Sigmoid colon (tissue), 7 donors: ENCODE data around the gene TENM4. TPM values are rescaled to one million over a fixed set of nuclear protein-coding genes. Genes with fewer than 3 reads are reported as not detected.

Source experiments
- DNase-seq: peaks from one replicate; pipeline ENCODE4 v3.0.0-alpha.2; 2019
- H3K27ac ChIP-seq, 4 donors: fragments of 200-600 bp; sonication (generic); one replicate each; pipeline ENCODE4 v1.5.1; 2016 to 2019; ENCODE audit warnings: mild to moderate bottlenecking in 1 of 4
- H3K27me3 ChIP-seq, 3 donors: fragments of 200-600 bp; sonication (generic); one replicate each; pipeline ENCODE4 v1.5.1; 2019; ENCODE audit warnings: mild to moderate bottlenecking in 1 of 3
- H3K36me3 ChIP-seq, 4 donors: fragments of 200-600 bp; sonication (generic); one replicate each; pipeline ENCODE4 v1.5.1; 2016 to 2019
- H3K4me1 ChIP-seq, 4 donors: fragments of 200-600 bp; sonication (generic); one replicate each; pipeline ENCODE4 v1.5.1; 2017 to 2019
- H3K4me3 ChIP-seq, 4 donors: fragments of 200-600 bp; sonication (generic); one replicate each; pipeline ENCODE4 v1.5.1; 2017 to 2019; ENCODE audit warnings: mild to moderate bottlenecking in 2 of 4, moderate library complexity in 1 of 4
- H3K9me3 ChIP-seq, 4 donors: fragments of 200-600 bp in 3 of 4; sonication (generic) in 3 of 4; one replicate each; pipeline versions ENCODE4 v1.5.1 to v1.6.1; 2013 to 2019
- CTCF ChIP-seq, 4 experiments: fragments of 450-650 bp in 3 of 4; fragments of 200-600 bp in 1 of 4; IDR thresholded peaks; one replicate each; pipeline ENCODE4 v1.5.1; 2016 to 2019; ENCODE audit warnings: antibody characterized with exemption in 4 of 4, mild to moderate bottlenecking in 3 of 4, moderate library complexity in 2 of 4
- EP300 ChIP-seq, 4 donors: sonication (generic); formaldehyde crosslinking; IDR thresholded peaks; one replicate each; pipeline ENCODE4 v1.6.1; 2017; ENCODE audit warnings: antibody characterized with exemption in 4 of 4
- POLR2A ChIP-seq, 2 donors: fragments of 450-650 bp; IDR thresholded peaks; one replicate each; pipeline ENCODE4 v1.6.1; 2016; ENCODE audit warnings: antibody characterized with exemption in 2 of 2, mild to moderate bottlenecking in 2 of 2, moderate library complexity in 2 of 2
- POLR2AphosphoS5 ChIP-seq, 4 donors: sonication (generic); formaldehyde crosslinking; IDR thresholded peaks; one replicate each; pipeline ENCODE4 v1.6.1; 2017; ENCODE audit warnings: antibody characterized with exemption in 4 of 4
- WGBS, 2 donors: extraction: QIAGEN DNeasy Blood & Tissue Kit; methylation state at CpG; one replicate each; pipeline ENCODE4 v1.1.7; 2013; 5-methylcytosine and 5-hydroxymethylcytosine counted together
- intact Hi-C: fragments of 100-400 bp; cut with DNase I; formaldehyde crosslinking; loops from one replicate; pipeline ENCODE4 v1.15.1; 2023
- polyA plus RNA-seq, 3 donors: library from polyadenylated mRNA; stranded (reverse); fragments of 200-250 nt; gene quantifications; one replicate each; pipeline ENCODE4 v1.2.3, GENCODE V29; 2013
- total RNA-seq, 4 donors: library from RNA; depleted of rRNA; stranded (reverse); fragments of >200 nt; gene quantifications; one replicate each; pipeline ENCODE4 v1.1.0, GENCODE V29; 2016
- donor health status: healthy with polysubstance abuse.
- donor health status: Bipolar disorder and iron deficiency.
- donor health status: healthy.

The TENM4 gene
- total and polyA plus RNA-seq, 7 donors: 0.23 to 14.6 (median 1.9) TPM; not detected in 1

- peaks cover 0 to 46% (median 37%) of the 10 kb centered on the region in 4 donors for H3K4me1 ChIP-seq
- no peaks in the 10 kb centered on the region for H3K27me3 ChIP-seq
- H3K9me3 ChIP-seq: no peaks in the 10 kb centered on the region
- no peak overlapping the region for H3K4me3 ChIP-seq
- H3K27ac ChIP-seq: no peak overlapping the region
- intact Hi-C loops: loop anchor here (5.0 kb wide), 1 partner anchor 136 kb away; no protein-coding TSS in a partner anchor
- no peak for DNase-seq
- no peaks in the 10 kb centered on the region for H3K36me3 ChIP-seq
- no peak for TF ChIP-seq POLR2A (IDR thresholded peaks at IDR 0.05)
- TF ChIP-seq POLR2AphosphoS5 (IDR thresholded peaks at IDR 0.05): no peak
- no peak for TF ChIP-seq EP300 (IDR thresholded peaks at IDR 0.05)
- 79 to 86% methylated on average over 5 of the region's 5 CpGs for WGBS, 2 donors
These were observed 507.5 kb downstream of the TENM4 start for GRCh38 chr11:78933350-78933749.

GRCh38 chr11:78932757-78933156 is 508.1 kb downstream of the TENM4 start:
- no peaks in the 10 kb centered on the region for H3K9me3 ChIP-seq
- no peaks in the 10 kb centered on the region for H3K27me3 ChIP-seq
- no peak for TF ChIP-seq CTCF (IDR thresholded peaks at IDR 0.05)
- no peak for TF ChIP-seq EP300 (IDR thresholded peaks at IDR 0.05)
- no peak for TF ChIP-seq POLR2A (IDR thresholded peaks at IDR 0.05)
- no peak overlapping the region for H3K27ac ChIP-seq
- intact Hi-C loops: loop anchor here (5.0 kb wide), 1 partner anchor 135 kb away; no protein-coding TSS in a partner anchor
- no peak overlapping the region for H3K4me3 ChIP-seq
- H3K36me3 ChIP-seq: no peaks in the 10 kb centered on the region
- WGBS, 2 donors: 96 to 98% methylated on average over 11 of the region's 11 CpGs
- DNase-seq: no peak
- peaks cover 0 to 46% (median 37%) of the 10 kb centered on the region in 4 donors for H3K4me1 ChIP-seq

- no peak for DNase-seq
- Histone ChIP-seq H3K4me3 (no peak overlapping the region), H3K4me1 (peaks cover 0 to 46% (median 37%) of the 10 kb centered on the region in 4 donors), H3K27ac (peak overlapping the region in 3 of 4 donors; percentile 56 to 75 (median 63)), H3K9me3 (no peaks in the 10 kb centered on the region), H3K27me3 (no peaks in the 10 kb centered on the region), H3K36me3 (no peaks in the 10 kb centered on the region)
- intact Hi-C loops: loop anchor here (5.0 kb wide), 1 partner anchor 135 kb away; no protein-coding TSS in a partner anchor
- WGBS, 2 donors: 79 to 83% methylated on average over 4 of the region's 4 CpGs
- TF ChIP-seq POLR2AphosphoS5 (IDR thresholded peaks at IDR 0.05) (no peak), CTCF (IDR thresholded peaks at IDR 0.05) (no peak), POLR2A (IDR thresholded peaks at IDR 0.05) (no peak), EP300 (IDR thresholded peaks at IDR 0.05) (no peak)
These were observed 508.9 kb downstream of the TENM4 start for GRCh38 chr11:78931891-78932290.

- Histone ChIP-seq H3K4me3 (no peak overlapping the region), H3K9me3 (no peaks in the 10 kb centered on the region), H3K4me1 (peaks cover 0 to 46% (median 37%) of the 10 kb centered on the region in 4 donors), H3K36me3 (no peaks in the 10 kb centered on the region), H3K27ac (peak overlapping the region; percentile 0 to 75 (median 60)), H3K27me3 (no peaks in the 10 kb centered on the region)
- DNase-seq: peak; percentile 70
- no peak for TF ChIP-seq EP300 (IDR thresholded peaks at IDR 0.05)
- peak; percentile 74 to 91 (median 84) for TF ChIP-seq POLR2AphosphoS5 (IDR thresholded peaks at IDR 0.05)
- intact Hi-C loops: loop anchor here (5.0 kb wide), 1 partner anchor 134 kb away; no protein-coding TSS in a partner anchor
- 77 to 84% methylated on average over 11 of the region's 11 CpGs for WGBS, 2 donors
These were observed 509.9 kb downstream of the TENM4 start for GRCh38 chr11:78930810-78931523.

GRCh38 chr11:78929906-78930220 is 511.0 kb downstream of the TENM4 start:
- no peak overlapping the region for H3K4me3 ChIP-seq
- no peaks in the 10 kb centered on the region for H3K27me3 ChIP-seq
- TF ChIP-seq POLR2A (IDR thresholded peaks at IDR 0.05) (no peak), EP300 (IDR thresholded peaks at IDR 0.05) (no peak), POLR2AphosphoS5 (IDR thresholded peaks at IDR 0.05) (no peak), CTCF (IDR thresholded peaks at IDR 0.05) (no peak)
- H3K9me3 ChIP-seq: no peaks in the 10 kb centered on the region
- WGBS, 2 donors: 66 to 74% methylated on average over 3 of the region's 3 CpGs
- H3K36me3 ChIP-seq: no peaks in the 10 kb centered on the region
- H3K27ac ChIP-seq: no peak overlapping the region
- DNase-seq: no peak
- intact Hi-C loops: loop anchor here (5.0 kb wide), 1 partner anchor 133 kb away; no protein-coding TSS in a partner anchor
- peaks cover 0 to 46% (median 37%) of the 10 kb centered on the region in 4 donors for H3K4me1 ChIP-seq
